BLaER1 treated with 17β-estradiol and CSF1 and Interleukin-3, amounts not matched to agents 10 nM and 100 nM (cell line): Measurements from ENCODE around the gene DPYSL3.

Experiments
- H3K27ac ChIP-seq, 11 experiments: shearing (Covaris generic); formaldehyde crosslinking; 2 replicates each; pipeline ENCODE4 v1.8.1; 2022
- H3K27me3 ChIP-seq, 11 experiments: shearing (Covaris generic); formaldehyde crosslinking; 2 replicates each; pipeline ENCODE4 v1.8.1; 2022
- H3K36me3 ChIP-seq, 11 experiments: shearing (Covaris generic); formaldehyde crosslinking; 2 replicates each; pipeline ENCODE4 v1.8.1; 2022
- H3K4me1 ChIP-seq, 10 experiments: shearing (Covaris generic); formaldehyde crosslinking; 2 replicates each; pipeline ENCODE4 v1.8.1; 2022
- H3K4me2 ChIP-seq, 11 experiments: shearing (Covaris generic); formaldehyde crosslinking; 2 replicates each; pipeline ENCODE4 v1.8.1; 2022
- H3K4me3 ChIP-seq, 10 experiments: shearing (Covaris generic); formaldehyde crosslinking; 2 replicates each; pipeline ENCODE4 v1.8.1; 2022
- H3K9ac ChIP-seq, 11 experiments: shearing (Covaris generic); formaldehyde crosslinking; 2 replicates each; pipeline ENCODE4 v1.8.1; 2022
- H3K9me3 ChIP-seq, 11 experiments: shearing (Covaris generic); formaldehyde crosslinking; replicated peaks in 1 of 11; 2 replicates each; pipeline ENCODE4 v1.8.1; 2022
- H4K20me1 ChIP-seq, 11 experiments: shearing (Covaris generic); formaldehyde crosslinking; 2 replicates each; pipeline ENCODE4 v1.8.1; 2022
- Cebpa-rat ChIP-seq, 11 experiments: shearing (Covaris generic); IDR thresholded peaks; 2 replicates each; pipeline ENCODE4 v1.8.1; 2022

DPYSL3 gene

DNA sequence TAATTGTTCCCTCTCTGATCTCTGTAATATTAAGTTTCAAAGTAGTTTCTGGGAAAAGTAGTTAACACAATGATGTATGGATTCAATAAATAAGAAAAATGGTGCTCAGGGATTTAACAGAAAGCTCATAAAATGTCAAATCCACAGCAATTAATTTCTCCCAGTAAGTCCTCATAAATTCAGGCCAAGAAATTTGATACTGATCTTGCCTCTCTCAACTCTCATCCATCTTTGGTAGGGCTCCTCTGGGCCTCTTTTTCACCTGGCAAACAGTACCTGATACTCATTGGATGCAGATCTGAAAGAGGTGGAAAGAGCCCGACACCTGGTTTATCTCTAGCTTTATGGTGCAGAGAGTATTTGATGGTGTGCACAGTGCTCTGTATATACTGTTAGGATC, 168.9 kb downstream of the DPYSL3 start:
- H3K4me1 ChIP-seq: no peaks in the 10 kb centered on the region
- no peak overlapping the region for H3K27ac ChIP-seq
- H3K4me2 ChIP-seq: no peak overlapping the region
- TF ChIP-seq Cebpa-rat (IDR thresholded peaks at IDR 0.05): no peak
- peaks cover 0 to 8% (median 0%) of the 10 kb centered on the region in 11 experiments; a peak in 1 of 22 replicates for H3K9me3 ChIP-seq
- no peaks in the 10 kb centered on the region for H3K27me3 ChIP-seq
- no peak overlapping the region for H3K9ac ChIP-seq
- H3K4me3 ChIP-seq: no peak overlapping the region
- no peaks in the 10 kb centered on the region for H4K20me1 ChIP-seq
- H3K36me3 ChIP-seq: no peaks in the 10 kb centered on the region
